ENCODE data around the gene DNAH6.

DNAH6 gene

GRCh38 chr2:84797271-84797670, 281.0 kb downstream of the DNAH6 start:
- Histone ChIP-seq H3K23ac (ENCODE audit: low read length in 2 of 2) (no peak overlapping the region), H3K14ac (ENCODE audit: low read length in 2 of 2) (no peak overlapping the region), H3K27ac (ENCODE audit: low read length, poor library complexity, severe bottlenecking) (no peak overlapping the region), H3K27me3 (ENCODE audit: control insufficient read depth in 1 of 2, insufficient read depth in 1 of 2, low read length in 2 of 2) (no peaks in the 10 kb centered on the region), H2AK5ac (ENCODE audit: low read length, severe bottlenecking) (no peak overlapping the region), H2BK5ac (ENCODE audit: low read depth, low read length, poor library complexity, severe bottlenecking) (no peak overlapping the region), H3K9me3 (ENCODE audit: control insufficient read depth, low read length) (peaks cover 5% of the 10 kb centered on the region), H3K4me1 (ENCODE audit: control insufficient read depth, insufficient read depth, low read depth, low read length) (no peaks in the 10 kb centered on the region), H4K8ac (ENCODE audit: low read length) (no peak overlapping the region), H3K18ac (ENCODE audit: low read depth in 1 of 2, low read length in 2 of 2) (no peak overlapping the region), H3K4me2 (ENCODE audit: low read length, poor library complexity, severe bottlenecking) (no peak overlapping the region), H3K4me3 (ENCODE audit: insufficient read depth in 1 of 2, low read depth in 1 of 2, low read length in 2 of 2) (no peak overlapping the region), H3K9ac (ENCODE audit: low read length) (no peak overlapping the region), H2BK120ac (ENCODE audit: low read depth, low read length) (no peak overlapping the region), H4K91ac (ENCODE audit: low read length) (no peak overlapping the region), H2BK12ac (ENCODE audit: low read length in 2 of 2) (no peak overlapping the region), H3K4ac (ENCODE audit: low read depth in 1 of 2, low read length in 2 of 2) (no peak overlapping the region), H3K36me3 (ENCODE audit: control insufficient read depth in 1 of 2, insufficient read depth in 2 of 2, low read depth in 1 of 2, low read length in 2 of 2) (no peaks in the 10 kb centered on the region), H3K79me1 (replicated peaks; ENCODE audit: low read length, poor library complexity, severe bottlenecking) (no peaks in the 10 kb centered on the region), H2BK15ac (ENCODE audit: low read depth, poor library complexity, severe bottlenecking) (no peak overlapping the region), H2AFZ (ENCODE audit: low read depth, low read length) (no peak overlapping the region)
- WGBS = 96% methylated on average over 3 of the region's 3 CpGs
- no peak for DNase-seq

- no peak overlapping the region for H2AK5ac ChIP-seq (ENCODE audit: low read length, severe bottlenecking)
- no peak overlapping the region for H2BK12ac ChIP-seq (ENCODE audit: low read length in 2 of 2)
- no peak overlapping the region for H4K91ac ChIP-seq (ENCODE audit: low read length)
- H3K79me1 ChIP-seq (replicated peaks; ENCODE audit: low read length, poor library complexity, severe bottlenecking) = no peaks in the 10 kb centered on the region
- H3K9me3 ChIP-seq (ENCODE audit: control insufficient read depth, low read length) = peaks cover 10% of the 10 kb centered on the region
- H3K9ac ChIP-seq (ENCODE audit: low read length) = no peak overlapping the region
- no peak overlapping the region for H2BK120ac ChIP-seq (ENCODE audit: low read depth, low read length)
- no peaks in the 10 kb centered on the region for H3K36me3 ChIP-seq (ENCODE audit: control insufficient read depth in 1 of 2, insufficient read depth in 2 of 2, low read depth in 1 of 2, low read length in 2 of 2)
- no peaks in the 10 kb centered on the region for H3K27me3 ChIP-seq (ENCODE audit: control insufficient read depth in 1 of 2, insufficient read depth in 1 of 2, low read length in 2 of 2)
- WGBS = no CpG with 5 or more reads among the region's 1 CpG
- H2BK15ac ChIP-seq (ENCODE audit: low read depth, poor library complexity, severe bottlenecking) = no peak overlapping the region
- H3K27ac ChIP-seq (ENCODE audit: low read length, poor library complexity, severe bottlenecking) = no peak overlapping the region
- no peak overlapping the region for H3K18ac ChIP-seq (ENCODE audit: low read depth in 1 of 2, low read length in 2 of 2)
- H2AFZ ChIP-seq (ENCODE audit: low read depth, low read length) = no peak overlapping the region
- H3K14ac ChIP-seq (ENCODE audit: low read length in 2 of 2) = no peak overlapping the region
- no peak overlapping the region for H3K23ac ChIP-seq (ENCODE audit: low read length in 2 of 2)
- DNase-seq = no peak
- no peak overlapping the region for H3K4me2 ChIP-seq (ENCODE audit: low read length, poor library complexity, severe bottlenecking)
- H3K4me3 ChIP-seq (ENCODE audit: insufficient read depth in 1 of 2, low read depth in 1 of 2, low read length in 2 of 2) = no peak overlapping the region
- no peak overlapping the region for H3K4ac ChIP-seq (ENCODE audit: low read depth in 1 of 2, low read length in 2 of 2)
- H2BK5ac ChIP-seq (ENCODE audit: low read depth, low read length, poor library complexity, severe bottlenecking) = no peak overlapping the region
- no peak overlapping the region for H4K8ac ChIP-seq (ENCODE audit: low read length)
- H3K4me1 ChIP-seq (ENCODE audit: control insufficient read depth, insufficient read depth, low read depth, low read length) = no peaks in the 10 kb centered on the region
These were observed 283.5 kb downstream of the DNAH6 start for GRCh38 chr2:84799772-84800171.

- no peak overlapping the region for H2BK12ac ChIP-seq (ENCODE audit: low read length in 2 of 2)
- H3K18ac ChIP-seq (ENCODE audit: low read depth in 1 of 2, low read length in 2 of 2) = no peak overlapping the region
- H3K36me3 ChIP-seq (ENCODE audit: control insufficient read depth in 1 of 2, insufficient read depth in 2 of 2, low read depth in 1 of 2, low read length in 2 of 2) = no peaks in the 10 kb centered on the region
- H3K4me3 ChIP-seq (ENCODE audit: insufficient read depth in 1 of 2, low read depth in 1 of 2, low read length in 2 of 2) = no peak overlapping the region
- H3K23ac ChIP-seq (ENCODE audit: low read length in 2 of 2) = no peak overlapping the region
- peaks cover 10% of the 10 kb centered on the region for H3K9me3 ChIP-seq (ENCODE audit: control insufficient read depth, low read length)
- H3K27me3 ChIP-seq (ENCODE audit: control insufficient read depth in 1 of 2, insufficient read depth in 1 of 2, low read length in 2 of 2) = no peaks in the 10 kb centered on the region
- WGBS = no CpG with 5 or more reads among the region's 1 CpG
- H2BK120ac ChIP-seq (ENCODE audit: low read depth, low read length) = no peak overlapping the region
- no peak overlapping the region for H4K91ac ChIP-seq (ENCODE audit: low read length)
- H3K79me1 ChIP-seq (replicated peaks; ENCODE audit: low read length, poor library complexity, severe bottlenecking) = no peaks in the 10 kb centered on the region
- H3K4me2 ChIP-seq (ENCODE audit: low read length, poor library complexity, severe bottlenecking) = no peak overlapping the region
- no peak overlapping the region for H2AFZ ChIP-seq (ENCODE audit: low read depth, low read length)
- H2BK15ac ChIP-seq (ENCODE audit: low read depth, poor library complexity, severe bottlenecking) = no peak overlapping the region
- DNase-seq = no peak
- H2BK5ac ChIP-seq (ENCODE audit: low read depth, low read length, poor library complexity, severe bottlenecking) = no peak overlapping the region
- no peaks in the 10 kb centered on the region for H3K4me1 ChIP-seq (ENCODE audit: control insufficient read depth, insufficient read depth, low read depth, low read length)
- H3K27ac ChIP-seq (ENCODE audit: low read length, poor library complexity, severe bottlenecking) = no peak overlapping the region
- H3K9ac ChIP-seq (ENCODE audit: low read length) = no peak overlapping the region
- no peak overlapping the region for H3K14ac ChIP-seq (ENCODE audit: low read length in 2 of 2)
- no peak overlapping the region for H2AK5ac ChIP-seq (ENCODE audit: low read length, severe bottlenecking)
- no peak overlapping the region for H4K8ac ChIP-seq (ENCODE audit: low read length)
- H3K4ac ChIP-seq (ENCODE audit: low read depth in 1 of 2, low read length in 2 of 2) = no peak overlapping the region
These were observed 284.0 kb downstream of the DNAH6 start for GRCh38 chr2:84800194-84800805.

GRCh38 chr2:84801811-84802210, 285.5 kb downstream of the DNAH6 start:
- no peaks in the 10 kb centered on the region for H3K36me3 ChIP-seq (ENCODE audit: control insufficient read depth in 1 of 2, insufficient read depth in 2 of 2, low read depth in 1 of 2, low read length in 2 of 2)
- H4K91ac ChIP-seq (ENCODE audit: low read length) = no peak overlapping the region
- H3K4me1 ChIP-seq (ENCODE audit: control insufficient read depth, insufficient read depth, low read depth, low read length) = no peaks in the 10 kb centered on the region
- H2BK120ac ChIP-seq (ENCODE audit: low read depth, low read length) = no peak overlapping the region
- H3K9ac ChIP-seq (ENCODE audit: low read length) = no peak overlapping the region
- H2BK12ac ChIP-seq (ENCODE audit: low read length in 2 of 2) = no peak overlapping the region
- no peak overlapping the region for H3K4me3 ChIP-seq (ENCODE audit: insufficient read depth in 1 of 2, low read depth in 1 of 2, low read length in 2 of 2)
- no peak overlapping the region for H3K4ac ChIP-seq (ENCODE audit: low read depth in 1 of 2, low read length in 2 of 2)
- H4K8ac ChIP-seq (ENCODE audit: low read length) = no peak overlapping the region
- no peak for DNase-seq
- H3K14ac ChIP-seq (ENCODE audit: low read length in 2 of 2) = no peak overlapping the region
- H3K79me1 ChIP-seq (replicated peaks; ENCODE audit: low read length, poor library complexity, severe bottlenecking) = no peaks in the 10 kb centered on the region
- no peak overlapping the region for H2BK15ac ChIP-seq (ENCODE audit: low read depth, poor library complexity, severe bottlenecking)
- no peak overlapping the region for H3K27ac ChIP-seq (ENCODE audit: low read length, poor library complexity, severe bottlenecking)
- no peak overlapping the region for H2BK5ac ChIP-seq (ENCODE audit: low read depth, low read length, poor library complexity, severe bottlenecking)
- H3K18ac ChIP-seq (ENCODE audit: low read depth in 1 of 2, low read length in 2 of 2) = no peak overlapping the region
- peaks cover 10% of the 10 kb centered on the region for H3K9me3 ChIP-seq (ENCODE audit: control insufficient read depth, low read length)
- no peak overlapping the region for H3K23ac ChIP-seq (ENCODE audit: low read length in 2 of 2)
- 84% methylated on average over 2 of the region's 2 CpGs for WGBS
- H3K4me2 ChIP-seq (ENCODE audit: low read length, poor library complexity, severe bottlenecking) = no peak overlapping the region
- H2AK5ac ChIP-seq (ENCODE audit: low read length, severe bottlenecking) = no peak overlapping the region
- H2AFZ ChIP-seq (ENCODE audit: low read depth, low read length) = no peak overlapping the region
- no peaks in the 10 kb centered on the region for H3K27me3 ChIP-seq (ENCODE audit: control insufficient read depth in 1 of 2, insufficient read depth in 1 of 2, low read length in 2 of 2)
